Caki2 (cell line): ENCODE measurements around the gene RNU1-2. TPM values are rescaled to one million over a fixed set of nuclear protein-coding genes. Genes with fewer than 3 reads are reported as not detected.
"Not testable (repeated sequence)": the region's sequence is repeated elsewhere in the genome, so short reads cannot be mapped to it uniquely, and the experiment has no call there.

Experiments used
- DNase-seq: peaks from one replicate; pipeline ENCODE4 v3.0.0-alpha.2; 2015; ENCODE audit warnings: low read depth
- in situ Hi-C: cut with HindIII; loops from 2 replicates; pipeline ENCODE4 v1.10.0; 2016; ENCODE audit warnings: low sequenced_read_pairs, low pct_unique_long_range_greater_than_20kb, mixed read lengths
- total RNA-seq: library from RNA; depleted of rRNA; stranded (reverse); fragments of >200 nt; shearing (Covaris generic); gene quantifications from 2 replicates; pipeline ENCODE4 v1.2.3, GENCODE V29; 2014; ENCODE audit warnings: low replicate concordance; rRNA removed

The RNU1-2 gene
- not detected in 2 replicates for total RNA-seq

DNA sequence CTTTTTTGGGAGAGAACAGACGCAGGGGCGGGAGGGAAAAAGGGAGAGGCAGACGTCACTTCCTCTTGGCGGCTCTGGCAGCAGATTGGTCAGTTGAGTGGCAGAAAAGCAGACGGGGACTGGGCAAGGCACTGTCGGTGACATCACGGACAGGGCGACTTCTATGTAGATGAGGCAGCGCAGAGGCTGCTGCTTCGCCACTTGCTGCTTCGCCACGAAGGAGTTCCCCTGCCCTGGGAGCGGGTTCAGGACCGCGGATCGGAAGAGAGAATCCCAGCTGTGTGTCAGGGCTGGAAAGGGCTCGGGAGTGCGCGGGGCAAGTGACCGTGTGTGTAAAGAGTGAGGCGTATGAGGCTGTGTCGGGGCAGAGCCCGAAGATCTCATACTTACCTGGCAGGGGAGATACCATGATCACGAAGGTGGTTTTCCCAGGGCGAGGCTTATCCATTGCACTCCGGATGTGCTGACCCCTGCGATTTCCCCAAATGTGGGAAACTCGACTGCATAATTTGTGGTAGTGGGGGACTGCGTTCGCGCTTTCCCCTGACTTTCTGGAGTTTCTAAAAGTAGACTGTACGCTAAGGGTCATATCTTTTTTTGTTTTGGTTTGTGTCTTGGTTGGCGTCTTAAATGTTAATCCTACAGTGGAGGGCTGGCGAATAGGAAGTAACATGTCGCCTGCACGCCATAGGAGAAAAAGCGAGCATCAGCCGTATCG lies at the start of gene RNU1-2:
RNU1-2 (plus strand) TSS at position 383 of the 718 bp plus-strand sequence.
- DNase-seq, result peak; percentile 99
- in situ Hi-C loops, result not testable (repeated sequence)

GRCh38 chr1:16856201-16856600 lies 39.6 kb upstream of the RNU1-2 start:
- in situ Hi-C loops, DNase-seq: not testable (repeated sequence)

- in situ Hi-C loops, DNase-seq: not testable (repeated sequence)
Measured at GRCh38 chr1:16859167-16860041, 36.4 kb upstream of the RNU1-2 start.

DNA sequence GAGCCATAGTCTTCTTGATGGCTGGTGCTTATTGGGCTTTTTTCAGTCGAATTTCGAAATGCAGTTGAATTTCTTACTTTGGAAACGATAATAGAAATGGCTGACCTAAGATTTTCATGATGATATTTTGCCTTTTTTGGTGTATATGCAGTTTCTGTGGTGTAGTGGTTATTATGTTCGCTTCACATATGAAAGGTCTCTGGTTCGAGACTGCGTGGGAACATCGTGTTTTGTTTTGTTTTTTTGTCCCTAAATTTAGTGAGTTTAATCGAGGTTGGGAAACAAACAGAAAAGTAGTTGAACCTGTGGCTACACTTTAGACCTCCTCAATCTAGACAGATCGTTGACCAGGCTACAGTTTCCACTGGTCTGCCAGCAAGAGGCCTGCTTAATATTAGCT lies 35.7 kb upstream of the RNU1-2 start:
- DNase-seq, in situ Hi-C loops: not testable (repeated sequence)

GRCh38 chr1:16861832-16862245 lies 33.9 kb upstream of the RNU1-2 start:
- DNase-seq, result peak; percentile 64
- in situ Hi-C loops, result not testable (repeated sequence)

GRCh38 chr1:16862415-16862814 lies 33.4 kb upstream of the RNU1-2 start:
- in situ Hi-C loops, result not testable (repeated sequence)
- peak; percentile 23 for DNase-seq

DNA sequence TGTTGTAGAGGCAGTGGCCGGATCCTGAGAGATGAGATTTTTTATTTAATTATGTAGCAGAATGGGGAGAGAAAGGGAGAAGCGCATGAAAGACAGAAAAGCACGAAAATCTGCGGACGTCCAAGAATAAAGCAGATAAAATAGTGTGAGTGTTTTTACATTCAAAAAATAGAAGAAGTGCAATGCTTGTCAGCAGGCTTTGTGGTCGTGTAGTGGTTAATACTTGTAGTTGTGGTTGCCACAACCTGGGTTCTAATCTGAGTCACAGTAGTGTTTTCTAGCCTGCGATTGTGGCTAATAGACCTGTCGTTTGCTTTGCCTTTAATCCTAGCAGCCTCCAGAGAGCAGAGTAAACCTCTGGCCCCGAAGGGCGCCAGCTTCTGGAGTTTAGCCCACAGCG lies 32.8 kb upstream of the RNU1-2 start:
- DNase-seq, in situ Hi-C loops: not testable (repeated sequence)

GRCh38 chr1:16866926-16867707 lies 28.7 kb upstream of the RNU1-2 start:
- in situ Hi-C loops, DNase-seq: not testable (repeated sequence)

- in situ Hi-C loops, DNase-seq: not testable (repeated sequence)
Measured at GRCh38 chr1:16868787-16869186, 27.0 kb upstream of the RNU1-2 start.

- in situ Hi-C loops, DNase-seq: not testable (repeated sequence)
Measured at GRCh38 chr1:16869996-16870395, 25.8 kb upstream of the RNU1-2 start.

- in situ Hi-C loops, DNase-seq: not testable (repeated sequence)
Measured at GRCh38 chr1:16871171-16871570, 24.6 kb upstream of the RNU1-2 start.

DNA sequence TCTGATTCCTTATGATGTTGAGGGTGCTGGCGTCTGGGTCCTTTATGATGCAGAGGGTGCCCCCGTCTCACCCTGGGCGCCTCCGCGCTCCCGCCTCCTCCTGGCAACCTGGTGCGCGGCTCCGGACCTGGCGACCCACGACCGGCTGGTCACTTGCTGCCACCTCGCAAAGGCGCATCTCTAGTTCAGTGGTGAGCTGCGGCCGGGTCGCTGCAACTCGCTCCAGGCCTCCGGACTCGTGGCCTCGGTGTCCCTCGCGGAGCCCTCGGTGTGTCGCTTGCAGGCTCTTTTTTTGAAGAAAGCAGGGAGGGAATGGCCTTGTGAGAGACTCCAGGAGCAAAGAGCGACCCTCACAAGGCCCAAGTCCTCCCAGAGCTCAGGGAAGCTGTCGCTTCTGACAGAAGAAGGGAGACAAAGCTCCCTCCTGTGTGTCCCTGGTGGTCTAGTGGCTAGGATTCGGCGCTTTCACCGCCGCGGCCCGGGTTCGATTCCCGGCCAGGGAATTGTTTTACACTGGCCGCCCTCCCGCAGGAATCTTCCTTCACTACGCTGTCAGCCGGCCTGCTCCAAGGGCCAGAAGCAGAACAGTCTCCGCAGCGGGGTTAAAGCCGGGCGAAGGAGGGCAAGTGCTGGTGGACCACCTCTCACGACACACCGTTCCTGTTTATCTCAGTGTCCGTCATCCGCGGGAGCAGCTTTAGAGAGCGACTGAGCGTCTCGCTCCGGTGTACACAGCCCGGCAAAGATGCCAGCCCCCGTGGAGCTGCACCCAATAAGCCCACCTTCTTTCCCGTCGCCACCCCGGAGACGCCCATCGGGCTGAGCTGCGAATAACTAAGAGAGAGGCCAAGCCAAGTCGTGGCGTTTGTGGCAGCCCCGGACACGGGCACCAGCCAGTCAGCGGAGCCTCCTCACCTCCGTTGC lies 23.4 kb upstream of the RNU1-2 start:
- in situ Hi-C loops, result not testable (repeated sequence)
- peak; percentile 27 for DNase-seq

DNA sequence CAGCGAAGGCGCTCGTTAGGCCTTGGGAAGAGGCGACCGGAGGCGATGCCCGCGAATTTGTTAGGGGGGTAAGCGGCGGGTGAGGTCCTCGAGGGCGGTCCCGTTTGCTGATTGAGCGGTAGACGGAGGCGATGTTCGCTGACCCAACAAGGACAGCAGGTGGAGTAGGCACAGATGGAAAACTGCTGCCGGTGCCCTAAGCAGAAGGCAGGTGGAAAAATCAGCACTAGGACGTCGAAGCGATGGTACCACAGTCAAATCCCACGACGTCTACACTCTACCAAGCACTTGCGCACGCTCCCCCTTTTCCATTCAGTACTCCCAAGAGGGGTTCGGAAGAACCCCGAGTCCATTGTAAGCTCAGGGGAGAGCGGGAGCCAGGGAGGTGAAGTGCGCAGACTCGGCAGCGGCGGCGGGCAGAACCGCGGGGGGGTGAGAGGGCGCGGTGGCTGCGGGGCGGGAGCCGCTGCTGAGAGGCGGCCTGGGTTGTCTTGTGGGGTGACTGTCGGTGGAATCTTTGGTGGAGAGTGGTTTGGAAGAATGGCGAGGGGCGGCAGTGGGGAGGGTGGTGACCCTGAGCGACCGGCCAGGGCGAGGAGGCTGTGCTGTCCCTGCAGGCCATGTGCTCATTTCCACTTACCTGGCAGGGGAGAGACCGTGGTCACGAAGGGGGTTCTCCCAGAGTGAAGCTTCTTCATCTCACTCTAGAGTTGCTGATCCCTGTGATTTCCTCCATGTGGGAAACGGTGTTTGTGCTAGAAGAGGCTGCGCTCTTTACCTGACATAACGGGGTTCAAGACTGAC lies 22.5 kb upstream of the RNU1-2 start:
- in situ Hi-C loops, DNase-seq: not testable (repeated sequence)

- DNase-seq, in situ Hi-C loops: not testable (repeated sequence)
Measured at GRCh38 chr1:16874968-16875765, 20.6 kb upstream of the RNU1-2 start.

DNA sequence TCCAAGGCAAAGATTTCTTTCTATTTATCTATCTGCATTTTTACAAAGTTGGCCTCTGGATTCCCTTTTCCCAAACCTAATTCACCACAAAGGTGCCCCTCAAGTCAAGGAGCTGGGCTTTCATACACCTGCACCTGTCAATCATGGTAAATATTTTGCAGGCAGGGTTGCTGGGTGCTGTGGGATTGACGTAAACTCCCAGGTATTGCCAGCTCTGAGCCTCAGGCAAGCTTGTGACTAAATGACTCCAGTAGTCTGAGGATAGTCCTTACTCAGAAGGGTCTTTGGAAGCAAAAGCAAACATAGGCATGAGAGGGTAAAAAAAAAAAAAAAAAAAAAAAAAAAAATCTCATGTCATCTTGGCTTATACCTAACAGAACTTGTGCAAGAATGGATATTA lies 14.0 kb upstream of the RNU1-2 start:
- in situ Hi-C loops, DNase-seq: not testable (repeated sequence)

- in situ Hi-C loops, result no loop called here
- no peak for DNase-seq
Measured at GRCh38 chr1:16882986-16883385, 12.8 kb upstream of the RNU1-2 start.
